GM23338 (cell line): ENCODE measurements around the gene BEND5. TPM values are rescaled to one million over a fixed set of nuclear protein-coding genes. Genes with fewer than 3 reads are reported as not detected.

Experiments used
- ATAC-seq: fragments of 200-7000 bp; cut with Tn5 transposase; 3 replicates; pipeline ENCODE4 v1.9.1; 2020
- DNase-seq: peaks from one replicate; pipeline ENCODE4 v3.0.0-alpha.2; 2015; ENCODE audit warnings: low spot score
- H2AFZ ChIP-seq: fragments of 200-600 bp; sonication (generic); 2 replicates; pipeline ENCODE4 v1.8.0; 2016; ENCODE audit warnings: antibody characterized with exemption, mild to moderate bottlenecking, moderate library complexity
- H3F3A ChIP-seq: fragments of 200-600 bp; sonication (generic); replicated peaks from 2 replicates; pipeline ENCODE4 v1.8.0; 2017; ENCODE audit warnings: antibody characterized with exemption, mixed run types, low read depth
- H3K27ac ChIP-seq: fragments of 200-600 bp; sonication (generic); 2 replicates; pipeline ENCODE4 v1.6.1; 2016; ENCODE audit warnings: low read depth
- H3K27me3 ChIP-seq: fragments of 200-600 bp; sonication (generic); 2 replicates; pipeline ENCODE4 v1.8.0; 2016; ENCODE audit warnings: mild to moderate bottlenecking, mixed run types, moderate library complexity; ENCODE audit not compliant: insufficient read depth
- H3K36me3 ChIP-seq: fragments of 200-600 bp; sonication (generic); 2 replicates; pipeline ENCODE4 v1.8.0; 2016; ENCODE audit warnings: mild to moderate bottlenecking; ENCODE audit not compliant: insufficient read depth
- H3K4me1 ChIP-seq: fragments of 200-600 bp; sonication (generic); 2 replicates; pipeline ENCODE4 v1.8.0; 2016; ENCODE audit warnings: mild to moderate bottlenecking, moderate library complexity; ENCODE audit not compliant: insufficient read depth
- H3K4me2 ChIP-seq: fragments of 200-600 bp; sonication (generic); 2 replicates; pipeline ENCODE4 v1.7.1; 2017; ENCODE audit warnings: mixed run types
- H3K4me3 ChIP-seq: fragments of 200-600 bp; sonication (generic); 2 replicates; pipeline ENCODE4 v1.6.1; 2016; ENCODE audit warnings: mixed run types
- H3K79me2 ChIP-seq: fragments of 200-600 bp; sonication (generic); replicated peaks from 2 replicates; pipeline ENCODE4 v1.8.0; 2017; ENCODE audit warnings: mild to moderate bottlenecking; ENCODE audit not compliant: insufficient read depth
- H3K9me2 ChIP-seq: fragments of 200-600 bp; sonication (generic); 2 replicates; pipeline ENCODE4 v1.8.0; 2017; ENCODE audit not compliant: insufficient read depth
- H4K20me1 ChIP-seq: fragments of 200-600 bp; sonication (generic); replicated peaks from 2 replicates; pipeline ENCODE4 v1.8.0; 2017; ENCODE audit warnings: mild to moderate bottlenecking; ENCODE audit not compliant: insufficient read depth
- H3K27ac Mint-ChIP-seq: 2 replicates; pipeline ENCODE4 v1.8.0; 2020; ENCODE audit warnings: inconsistent platforms, mild to moderate bottlenecking, moderate library complexity, mixed read lengths
- H3K27me3 Mint-ChIP-seq: 3 replicates; pipeline ENCODE4 v1.8.0; 2022; ENCODE audit warnings: low read depth, mild to moderate bottlenecking, moderate library complexity, mixed read lengths, inconsistent platforms; ENCODE audit not compliant: insufficient read depth, poor library complexity
- H3K36me3 Mint-ChIP-seq: 3 replicates; pipeline ENCODE4 v1.8.0; 2021; ENCODE audit warnings: low read depth, mild to moderate bottlenecking, inconsistent platforms, moderate library complexity, mixed read lengths
- H3K4me1 Mint-ChIP-seq: 3 replicates; pipeline ENCODE4 v1.8.0; 2020; ENCODE audit warnings: mild to moderate bottlenecking, inconsistent platforms, mixed read lengths
- H3K4me3 Mint-ChIP-seq: 3 replicates; pipeline ENCODE4 v1.8.0; 2021; ENCODE audit warnings: moderate library complexity, mild to moderate bottlenecking, inconsistent platforms, mixed read lengths
- H3K9me3 Mint-ChIP-seq: 3 replicates; pipeline ENCODE4 v1.8.0; 2020; ENCODE audit warnings: moderate library complexity, mild to moderate bottlenecking, inconsistent platforms, mixed read lengths
- CREB1 ChIP-seq: fragments of 250-450 bp; sonication (Bioruptor Pico); IDR thresholded peaks from 2 replicates; pipeline ENCODE4 v1.5.0; 2020; ENCODE audit warnings: low read depth, mild to moderate bottlenecking, moderate library complexity
- CTCF ChIP-seq, 2 experiments: fragments of 200-600 bp in 1 of 2; sonication (generic) in 1 of 2; conservative IDR thresholded peaks; 2 replicates each; pipeline versions ENCODE4 v1.5.1 to v1.6.1; 2016 to 2017; ENCODE audit warnings: antibody characterized with exemption in 2 of 2, low read depth in 2 of 2, mild to moderate bottlenecking in 2 of 2, moderate library complexity in 1 of 2
- ETS1 ChIP-seq: IDR thresholded peaks from 2 replicates; pipeline ENCODE4 v1.6.1; 2016; ENCODE audit warnings: antibody characterized with exemption
- EZH2 ChIP-seq: fragments of 200-600 bp; sonication (generic); IDR thresholded peaks from one replicate; pipeline ENCODE4 v1.8.0; 2017; ENCODE audit warnings: antibody characterized with exemption, mild to moderate bottlenecking, low read depth; ENCODE audit not compliant: unreplicated experiment
- JUNB ChIP-seq: IDR thresholded peaks from one replicate; pipeline ENCODE4 v1.6.1; 2016; ENCODE audit warnings: antibody characterized with exemption; ENCODE audit not compliant: unreplicated experiment
- NANOG ChIP-seq: IDR thresholded peaks from 2 replicates; pipeline ENCODE4 v1.6.1; 2016; ENCODE audit warnings: antibody characterized with exemption, borderline replicate concordance
- POLR2AphosphoS5 ChIP-seq: IDR thresholded peaks from 2 replicates; pipeline ENCODE4 v1.6.1; 2016; ENCODE audit warnings: antibody characterized with exemption, low read depth
- REST ChIP-seq: IDR thresholded peaks from one replicate; pipeline ENCODE4 v1.6.1; 2018; ENCODE audit warnings: antibody characterized with exemption; ENCODE audit not compliant: unreplicated experiment
- STAT1 ChIP-seq: IDR thresholded peaks from one replicate; pipeline ENCODE4 v1.6.1; 2016; ENCODE audit warnings: antibody characterized with exemption; ENCODE audit not compliant: unreplicated experiment
- ZNF114 ChIP-seq: fragments of 250-450 bp; sonication (Bioruptor Pico); IDR thresholded peaks from 2 replicates; pipeline ENCODE4 v1.5.0; 2020; ENCODE audit warnings: mild to moderate bottlenecking, moderate library complexity
- ZNF331 ChIP-seq: fragments of 250-450 bp; sonication (Bioruptor Pico); IDR thresholded peaks from 2 replicates; pipeline ENCODE4 v1.5.0; 2020; ENCODE audit warnings: low read depth, mild to moderate bottlenecking, moderate library complexity
- ZNF462 ChIP-seq: fragments of 250-450 bp; sonication (Bioruptor Pico); IDR thresholded peaks from 2 replicates; pipeline ENCODE4 v1.5.0; 2020; ENCODE audit warnings: mild to moderate bottlenecking, moderate library complexity
- polyA plus RNA-seq: library from polyadenylated mRNA; unstranded; fragments of >200 nt; fragmentation: Nextera tagmentation; extraction: Ambion mirVana; gene quantifications from 2 replicates; pipeline ENCODE4 v1.2.1, GENCODE V29; 2016
- total RNA-seq: library from RNA; depleted of rRNA; stranded (reverse); fragments of >200 nt; shearing (Covaris generic); gene quantifications from 2 replicates; pipeline ENCODE4 v1.2.3, GENCODE V29; 2014

BEND5 gene
- total and polyA plus RNA-seq, 2 experiments from 2014 or later, result 6.8 to 12.3 TPM

GRCh38 chr1:48784301-48784700, 7.6 kb upstream of the BEND5 start:
- Mint-ChIP-seq H3K36me3 (no peaks in the 10 kb centered on the region), H3K4me3 (no peak overlapping the region), H3K27me3 (no peaks in the 10 kb centered on the region), H3K27ac (no peak overlapping the region), H3K9me3 (no peaks in the 10 kb centered on the region), H3K4me1 (no peaks in the 10 kb centered on the region)
- Histone ChIP-seq H4K20me1 (no peaks in the 10 kb centered on the region), H3K27ac (no peak overlapping the region), H3K4me1 (no peaks in the 10 kb centered on the region), H3K36me3 (no peaks in the 10 kb centered on the region), H3K4me2 (no peak overlapping the region), H3F3A (no peaks in the 10 kb centered on the region), H3K4me3 (no peak overlapping the region), H3K27me3 (no peaks in the 10 kb centered on the region), H3K9me2 (no peaks in the 10 kb centered on the region), H3K79me2 (no peaks in the 10 kb centered on the region), H2AFZ (no peak overlapping the region)
- ATAC-seq, result no peak
- DNase-seq, result no peak
- no peak for TF ChIP-seq ETS1
- TF ChIP-seq POLR2AphosphoS5, result no peak
- no peak for TF ChIP-seq NANOG
- TF ChIP-seq STAT1, result no peak
- no peak for TF ChIP-seq CTCF (conservative IDR thresholded peaks at IDR 0.05; ENCODE audit: low read depth in 2 of 2)
- no peak for TF ChIP-seq ZNF331
- no peak for TF ChIP-seq JUNB
- no peak for TF ChIP-seq REST
- no peak for TF ChIP-seq ZNF114
- no peak for TF ChIP-seq EZH2
- TF ChIP-seq CREB1 (CRISPR knock-in tag), result no peak
- no peak for TF ChIP-seq ZNF462 (CRISPR knock-in tag)
